SK-N-SH (cell line): ENCODE data around the gene SNAI1. TPM values are rescaled to one million over a fixed set of nuclear protein-coding genes. Genes with fewer than 3 reads are reported as not detected.

Source experiments
- CTCF ChIA-PET: fragments of 300-600, 350-600 bp; formaldehyde crosslinking; extraction: SDS; loops from one replicate; lab custom pipeline; 2021; lab: Yijun Ruan, JAX
- POLR2A ChIA-PET: fragments of 350-600 bp; sonication (Branson Sonifier 250); formaldehyde crosslinking; extraction: SDS; loops from one replicate; lab custom pipeline; 2020; ENCODE audit warnings: antibody characterized with exemption, inconsistent platforms; lab: Yijun Ruan, JAX
- DNase-seq: peaks from one replicate; pipeline ENCODE4 v3.0.0; 2012
- H2AFZ ChIP-seq: fragments of 200-600 bp; sonication (generic); 2 replicates; pipeline ENCODE4 v1.8.1; 2016; ENCODE audit warnings: antibody characterized with exemption, mild to moderate bottlenecking, low read depth
- H3F3A ChIP-seq: fragments of 200-600 bp; sonication (generic); replicated peaks from 2 replicates; pipeline ENCODE3; 2016; ENCODE audit warnings: antibody characterized with exemption, mild to moderate bottlenecking; ENCODE audit not compliant: insufficient read depth
- H3K27ac ChIP-seq, 2 experiments: fragments of 200-500 bp in 1 of 2; fragments of 200-600 bp in 1 of 2; sonication (Bioruptor generic) in 1 of 2; sonication (generic), shearing (Covaris generic) in 1 of 2; 2 replicates each; pipeline versions ENCODE4 v1.5.1 to v1.6.1; 2014 to 2016; ENCODE audit warnings: low read depth in 2 of 2, inconsistent platforms in 1 of 2, low read length in 1 of 2, mild to moderate bottlenecking in 1 of 2, mixed read lengths in 1 of 2
- H3K27me3 ChIP-seq: fragments of 200-600 bp; sonication (generic), shearing (Covaris generic); 2 replicates; pipeline ENCODE4 v1.6.1; 2016; ENCODE audit warnings: mixed run types; ENCODE audit not compliant: insufficient read depth
- H3K36me3 ChIP-seq, 2 experiments: fragments of 200-500 bp in 1 of 2; fragments of 200-600 bp in 1 of 2; sonication (Bioruptor generic) in 1 of 2; sonication (generic) in 1 of 2; replicated peaks in 1 of 2; 2 replicates each; pipeline versions ENCODE3 to v1.5.1; 2014 to 2016; ENCODE audit warnings: low read length in 1 of 2, mild to moderate bottlenecking in 1 of 2; ENCODE audit not compliant: insufficient read depth in 2 of 2, control insufficient read depth in 1 of 2
- H3K4me1 ChIP-seq, 2 experiments: fragments of 200-500 bp in 1 of 2; fragments of 200-600 bp in 1 of 2; sonication (Bioruptor generic) in 1 of 2; sonication (generic), shearing (Covaris generic) in 1 of 2; 2 replicates each; pipeline versions ENCODE4 v1.5.1 to v1.6.1; 2014 to 2016; ENCODE audit warnings: low read depth in 1 of 2, low read length in 1 of 2, mixed run types in 1 of 2; ENCODE audit not compliant: insufficient read depth in 2 of 2, control insufficient read depth in 1 of 2
- H3K4me2 ChIP-seq: fragments of 200-600 bp; sonication (generic), shearing (Covaris generic); 2 replicates; pipeline ENCODE4 v1.6.1; 2017; ENCODE audit warnings: mixed run types
- H3K4me3 ChIP-seq, 2 experiments: fragments of 200-500 bp in 1 of 2; fragments of 200-600 bp in 1 of 2; sonication (Bioruptor generic) in 1 of 2; sonication (generic), shearing (Covaris generic) in 1 of 2; 2 replicates each; pipeline versions ENCODE4 v1.5.1 to v1.8.1; 2014 to 2016; ENCODE audit warnings: low read depth in 2 of 2, inconsistent platforms in 1 of 2, low read length in 1 of 2, mild to moderate bottlenecking in 1 of 2, mixed read lengths in 1 of 2, moderate library complexity in 1 of 2
- H3K79me2 ChIP-seq: fragments of 200-600 bp; sonication (generic); 2 replicates; pipeline ENCODE4 v1.8.1; 2017; ENCODE audit warnings: mild to moderate bottlenecking; ENCODE audit not compliant: insufficient read depth
- H3K9ac ChIP-seq: fragments of 200-600 bp; sonication (generic); 2 replicates; pipeline ENCODE4 v1.6.1; 2017; ENCODE audit warnings: mixed run types
- H3K9me2 ChIP-seq: fragments of 200-600 bp; sonication (generic); 2 replicates; pipeline ENCODE4 v1.6.1; 2017; ENCODE audit warnings: mixed run types
- H3K9me3 ChIP-seq: fragments of 200-600 bp; sonication (generic); 2 replicates; pipeline ENCODE4 v1.6.1; 2017; ENCODE audit warnings: mixed run types, mild to moderate bottlenecking, moderate library complexity
- H4K20me1 ChIP-seq: fragments of 200-600 bp; sonication (generic); 2 replicates; pipeline ENCODE4 v1.6.1; 2017; ENCODE audit warnings: mild to moderate bottlenecking, mixed run types; ENCODE audit not compliant: insufficient read depth
- CHD2 ChIP-seq: fragments of 150-350 bp; IDR thresholded peaks from 2 replicates; pipeline ENCODE4 v1.6.1; 2018; ENCODE audit warnings: low read length; ENCODE audit not compliant: partially characterized antibody
- ELF1 ChIP-seq: IDR thresholded peaks from 2 replicates; pipeline ENCODE4 v1.4.0; 2012
- EP300 ChIP-seq, 2 experiments: IDR thresholded peaks; 2 replicates each; pipeline versions ENCODE4 v1.4.0 to v1.6.1; 2012; ENCODE audit warnings: borderline replicate concordance in 1 of 2, low read depth in 1 of 2, low read length in 1 of 2
- FOSL2 ChIP-seq: IDR thresholded peaks from 2 replicates; pipeline ENCODE4 v1.4.0; 2012; ENCODE audit warnings: low read depth, mild to moderate bottlenecking, moderate library complexity, borderline replicate concordance
- FOXJ3 ChIP-seq: sonication (generic); formaldehyde crosslinking; IDR thresholded peaks from 2 replicates; pipeline ENCODE4 v1.5.1; 2020; ENCODE audit warnings: mild to moderate bottlenecking, missing genetic modification reagents
- MXI1 ChIP-seq: IDR thresholded peaks from 2 replicates; pipeline ENCODE4 v1.6.1; 2012; ENCODE audit warnings: mild to moderate bottlenecking, low read depth, low read length, improper control_type of control experiment
- NFIC ChIP-seq: IDR thresholded peaks from 2 replicates; pipeline ENCODE4 v1.4.0; 2012; ENCODE audit warnings: borderline replicate concordance
- NRF1 ChIP-seq: IDR thresholded peaks from 2 replicates; pipeline ENCODE4 v1.6.1; 2012; ENCODE audit warnings: low read depth, mild to moderate bottlenecking, low read length
- RCOR1 ChIP-seq: fragments of 150-350 bp; IDR thresholded peaks from 2 replicates; pipeline ENCODE4 v1.6.1; 2017; ENCODE audit warnings: antibody characterized with exemption, low read length
- RXRA ChIP-seq: IDR thresholded peaks from 2 replicates; pipeline ENCODE4 v1.4.0; 2012; ENCODE audit warnings: low read depth, mild to moderate bottlenecking, borderline replicate concordance
- SIN3A ChIP-seq: IDR thresholded peaks from 2 replicates; pipeline ENCODE4 v1.6.1; 2012; ENCODE audit warnings: low read depth, mild to moderate bottlenecking, low read length, moderate library complexity, borderline replicate concordance
- TAF1 ChIP-seq: IDR thresholded peaks from 2 replicates; pipeline ENCODE4 v1.6.1; 2012; ENCODE audit warnings: low read depth, mild to moderate bottlenecking, low read length, moderate library complexity, borderline replicate concordance
- TCF12 ChIP-seq: IDR thresholded peaks from 2 replicates; pipeline ENCODE4 v1.4.0; 2012
- TEAD4 ChIP-seq: IDR thresholded peaks from 2 replicates; pipeline ENCODE4 v1.4.0; 2012; ENCODE audit warnings: mild to moderate bottlenecking, borderline replicate concordance; ENCODE audit not compliant: insufficient read depth
- WGBS: methylation state at CpG from one replicate; pipeline ENCODE4 v1.1.6; 2017; ENCODE audit warnings: low lambda C conversion rate; 5-methylcytosine and 5-hydroxymethylcytosine counted together
- polyA plus RNA-seq, 3 experiments: library from polyadenylated mRNA; depleted of rRNA; stranded (reverse); fragments of >200 nt; gene quantifications; 2 replicates each; pipeline ENCODE4 v1.2.3, GENCODE V29; 2012
- TF ChIP-seq, protein P1 (sequence below): fragments of 150-350 bp; IDR thresholded peaks from 2 replicates; pipeline ENCODE4 v1.6.1; 2017; ENCODE audit warnings: antibody characterized with exemption, low read length, low read depth, borderline replicate concordance
- TF ChIP-seq, protein P2 (sequence below): IDR thresholded peaks from 2 replicates; pipeline ENCODE4 v1.4.0; 2012; ENCODE audit warnings: low read depth, borderline replicate concordance
- TF ChIP-seq, protein P3 (sequence below): IDR thresholded peaks from 2 replicates; pipeline ENCODE4 v1.4.0; 2012; ENCODE audit warnings: low read depth
- TF ChIP-seq, protein P4 (sequence below): fragments of 150-350 bp; IDR thresholded peaks from 2 replicates; pipeline ENCODE4 v1.6.1; 2016; ENCODE audit warnings: mild to moderate bottlenecking, low read depth, low read length

Gene SNAI1
- polyA plus RNA-seq, 1 of the 3 experiments (the other 2 are of a cell fraction) = 6.2 TPM

DNA sequence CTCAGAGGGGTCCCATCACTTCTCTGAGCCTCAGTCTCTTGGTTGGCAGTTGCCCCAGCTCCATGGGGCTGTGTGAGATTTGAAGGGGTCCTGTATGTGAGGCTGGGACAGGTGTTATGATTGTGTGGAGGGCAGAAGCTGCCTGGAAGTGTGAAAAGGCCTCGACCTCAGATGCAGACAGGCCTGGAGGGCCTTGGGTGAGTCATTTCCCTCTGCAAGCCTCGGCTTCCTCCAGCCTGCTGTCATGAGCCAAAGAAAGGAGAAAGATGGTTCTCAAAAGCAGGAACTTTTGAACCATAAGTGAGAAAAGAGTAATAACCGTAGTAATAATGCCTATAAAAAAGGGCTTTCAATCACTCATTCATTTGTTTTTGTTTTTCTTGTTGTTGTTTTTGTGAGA is 37.5 kb downstream of the SNAI1 start (continued):
- TF ChIP-seq EP300 (IDR thresholded peaks at IDR 0.05; ENCODE audit: borderline replicate concordance in 1 of 2, low read depth in 1 of 2, low read length in 1 of 2) = no peak

DNA sequence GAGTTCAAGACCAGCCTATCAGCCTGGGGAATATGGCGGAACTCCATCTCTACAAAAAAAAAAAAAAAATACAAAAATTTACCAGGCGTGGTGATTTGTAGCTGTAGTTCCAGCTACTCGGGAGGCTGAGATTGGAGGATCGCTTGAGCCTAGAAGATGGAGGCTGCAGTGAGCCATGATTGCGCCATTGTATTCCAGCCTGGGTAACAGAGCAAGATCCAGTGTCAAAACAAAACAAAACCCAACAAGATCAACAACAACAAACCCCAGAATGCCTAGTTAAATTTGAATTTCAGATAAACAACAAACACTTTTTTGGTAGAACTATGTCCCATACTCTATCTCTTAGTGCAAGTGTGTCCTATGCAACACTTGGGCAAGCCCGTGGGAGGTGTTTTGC is 39.9 kb downstream of the SNAI1 start:
- Histone ChIP-seq H3K4me3 (no peak overlapping the region), H3K4me2 (no peak overlapping the region), H2AFZ (no peak overlapping the region), H3K36me3 (no peaks in the 10 kb centered on the region), H3K9me2 (no peaks in the 10 kb centered on the region), H3K27me3 (no peaks in the 10 kb centered on the region), H3F3A (no peaks in the 10 kb centered on the region), H3K9ac (no peak overlapping the region), H3K9me3 (no peaks in the 10 kb centered on the region), H3K79me2 (no peaks in the 10 kb centered on the region), H3K27ac (no peak overlapping the region), H4K20me1 (no peaks in the 10 kb centered on the region)
- 96% methylated on average over 6 of the region's 6 CpGs for WGBS
- POLR2A ChIA-PET = no interaction called here
- TF ChIP-seq SIN3A = no peak
- TF ChIP-seq, protein P1, sequence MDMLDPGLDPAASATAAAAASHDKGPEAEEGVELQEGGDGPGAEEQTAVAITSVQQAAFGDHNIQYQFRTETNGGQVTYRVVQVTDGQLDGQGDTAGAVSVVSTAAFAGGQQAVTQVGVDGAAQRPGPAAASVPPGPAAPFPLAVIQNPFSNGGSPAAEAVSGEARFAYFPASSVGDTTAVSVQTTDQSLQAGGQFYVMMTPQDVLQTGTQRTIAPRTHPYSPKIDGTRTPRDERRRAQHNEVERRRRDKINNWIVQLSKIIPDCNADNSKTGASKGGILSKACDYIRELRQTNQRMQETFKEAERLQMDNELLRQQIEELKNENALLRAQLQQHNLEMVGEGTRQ = no peak
- TF ChIP-seq RXRA = no peak
- TF ChIP-seq, protein P2, sequence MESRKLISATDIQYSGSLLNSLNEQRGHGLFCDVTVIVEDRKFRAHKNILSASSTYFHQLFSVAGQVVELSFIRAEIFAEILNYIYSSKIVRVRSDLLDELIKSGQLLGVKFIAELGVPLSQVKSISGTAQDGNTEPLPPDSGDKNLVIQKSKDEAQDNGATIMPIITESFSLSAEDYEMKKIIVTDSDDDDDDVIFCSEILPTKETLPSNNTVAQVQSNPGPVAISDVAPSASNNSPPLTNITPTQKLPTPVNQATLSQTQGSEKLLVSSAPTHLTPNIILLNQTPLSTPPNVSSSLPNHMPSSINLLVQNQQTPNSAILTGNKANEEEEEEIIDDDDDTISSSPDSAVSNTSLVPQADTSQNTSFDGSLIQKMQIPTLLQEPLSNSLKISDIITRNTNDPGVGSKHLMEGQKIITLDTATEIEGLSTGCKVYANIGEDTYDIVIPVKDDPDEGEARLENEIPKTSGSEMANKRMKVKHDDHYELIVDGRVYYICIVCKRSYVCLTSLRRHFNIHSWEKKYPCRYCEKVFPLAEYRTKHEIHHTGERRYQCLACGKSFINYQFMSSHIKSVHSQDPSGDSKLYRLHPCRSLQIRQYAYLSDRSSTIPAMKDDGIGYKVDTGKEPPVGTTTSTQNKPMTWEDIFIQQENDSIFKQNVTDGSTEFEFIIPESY = no peak
- no peak for TF ChIP-seq FOSL2
- TF ChIP-seq, protein P3, sequence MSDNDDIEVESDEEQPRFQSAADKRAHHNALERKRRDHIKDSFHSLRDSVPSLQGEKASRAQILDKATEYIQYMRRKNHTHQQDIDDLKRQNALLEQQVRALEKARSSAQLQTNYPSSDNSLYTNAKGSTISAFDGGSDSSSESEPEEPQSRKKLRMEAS = no peak
- TF ChIP-seq CHD2 = no peak
- no peak for TF ChIP-seq FOXJ3 (CRISPR knock-in tag)
- no peak for TF ChIP-seq RCOR1
- TF ChIP-seq, protein P4, sequence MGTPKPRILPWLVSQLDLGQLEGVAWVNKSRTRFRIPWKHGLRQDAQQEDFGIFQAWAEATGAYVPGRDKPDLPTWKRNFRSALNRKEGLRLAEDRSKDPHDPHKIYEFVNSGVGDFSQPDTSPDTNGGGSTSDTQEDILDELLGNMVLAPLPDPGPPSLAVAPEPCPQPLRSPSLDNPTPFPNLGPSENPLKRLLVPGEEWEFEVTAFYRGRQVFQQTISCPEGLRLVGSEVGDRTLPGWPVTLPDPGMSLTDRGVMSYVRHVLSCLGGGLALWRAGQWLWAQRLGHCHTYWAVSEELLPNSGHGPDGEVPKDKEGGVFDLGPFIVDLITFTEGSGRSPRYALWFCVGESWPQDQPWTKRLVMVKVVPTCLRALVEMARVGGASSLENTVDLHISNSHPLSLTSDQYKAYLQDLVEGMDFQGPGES = no peak
- TF ChIP-seq TEAD4 = no peak
- TF ChIP-seq EP300 (IDR thresholded peaks at IDR 0.05; ENCODE audit: borderline replicate concordance in 1 of 2, low read depth in 1 of 2, low read length in 1 of 2) = no peak
- TF ChIP-seq ELF1 = no peak
- TF ChIP-seq TCF12 = no peak
- no peak for TF ChIP-seq MXI1
- no peak for TF ChIP-seq NFIC
- TF ChIP-seq TAF1 = no peak
- TF ChIP-seq NRF1 = no peak
- TF ChIP-seq, all 33 proteins: peak for 0
- no peak for DNase-seq
- peaks cover 8 to 20% of the 10 kb centered on the region in 2 experiments; a peak in 2 of 4 replicates for H3K4me1 ChIP-seq
- CTCF ChIA-PET = no interaction called here
